SK-N-SH (cell line): ENCODE results near the gene NDC80. TPM values are rescaled to one million over a fixed set of nuclear protein-coding genes. Genes with fewer than 3 reads are reported as not detected.

Source experiments
- CTCF ChIA-PET: fragments of 300-600, 350-600 bp; formaldehyde crosslinking; extraction: SDS; loops from one replicate; lab custom pipeline; 2021; lab: Yijun Ruan, JAX
- POLR2A ChIA-PET: fragments of 350-600 bp; sonication (Branson Sonifier 250); formaldehyde crosslinking; extraction: SDS; loops from one replicate; lab custom pipeline; 2020; ENCODE audit warnings: antibody characterized with exemption, inconsistent platforms; lab: Yijun Ruan, JAX
- DNase-seq: peaks from one replicate; pipeline ENCODE4 v3.0.0; 2012
- H2AFZ ChIP-seq: fragments of 200-600 bp; sonication (generic); 2 replicates; pipeline ENCODE4 v1.8.1; 2016; ENCODE audit warnings: antibody characterized with exemption, mild to moderate bottlenecking, low read depth
- H3F3A ChIP-seq: fragments of 200-600 bp; sonication (generic); replicated peaks from 2 replicates; pipeline ENCODE3; 2016; ENCODE audit warnings: antibody characterized with exemption, mild to moderate bottlenecking; ENCODE audit not compliant: insufficient read depth
- H3K27ac ChIP-seq, 2 experiments: fragments of 200-500 bp in 1 of 2; fragments of 200-600 bp in 1 of 2; sonication (Bioruptor generic) in 1 of 2; sonication (generic), shearing (Covaris generic) in 1 of 2; 2 replicates each; pipeline versions ENCODE4 v1.5.1 to v1.6.1; 2014 to 2016; ENCODE audit warnings: low read depth in 2 of 2, inconsistent platforms in 1 of 2, low read length in 1 of 2, mild to moderate bottlenecking in 1 of 2, mixed read lengths in 1 of 2
- H3K27me3 ChIP-seq: fragments of 200-600 bp; sonication (generic), shearing (Covaris generic); 2 replicates; pipeline ENCODE4 v1.6.1; 2016; ENCODE audit warnings: mixed run types; ENCODE audit not compliant: insufficient read depth
- H3K36me3 ChIP-seq, 2 experiments: fragments of 200-500 bp in 1 of 2; fragments of 200-600 bp in 1 of 2; sonication (Bioruptor generic) in 1 of 2; sonication (generic) in 1 of 2; replicated peaks in 1 of 2; 2 replicates each; pipeline versions ENCODE3 to v1.5.1; 2014 to 2016; ENCODE audit warnings: low read length in 1 of 2, mild to moderate bottlenecking in 1 of 2; ENCODE audit not compliant: insufficient read depth in 2 of 2, control insufficient read depth in 1 of 2
- H3K4me1 ChIP-seq, 2 experiments: fragments of 200-500 bp in 1 of 2; fragments of 200-600 bp in 1 of 2; sonication (Bioruptor generic) in 1 of 2; sonication (generic), shearing (Covaris generic) in 1 of 2; 2 replicates each; pipeline versions ENCODE4 v1.5.1 to v1.6.1; 2014 to 2016; ENCODE audit warnings: low read depth in 1 of 2, low read length in 1 of 2, mixed run types in 1 of 2; ENCODE audit not compliant: insufficient read depth in 2 of 2, control insufficient read depth in 1 of 2
- H3K4me2 ChIP-seq: fragments of 200-600 bp; sonication (generic), shearing (Covaris generic); 2 replicates; pipeline ENCODE4 v1.6.1; 2017; ENCODE audit warnings: mixed run types
- H3K4me3 ChIP-seq, 2 experiments: fragments of 200-500 bp in 1 of 2; fragments of 200-600 bp in 1 of 2; sonication (Bioruptor generic) in 1 of 2; sonication (generic), shearing (Covaris generic) in 1 of 2; 2 replicates each; pipeline versions ENCODE4 v1.5.1 to v1.8.1; 2014 to 2016; ENCODE audit warnings: low read depth in 2 of 2, inconsistent platforms in 1 of 2, low read length in 1 of 2, mild to moderate bottlenecking in 1 of 2, mixed read lengths in 1 of 2, moderate library complexity in 1 of 2
- H3K79me2 ChIP-seq: fragments of 200-600 bp; sonication (generic); 2 replicates; pipeline ENCODE4 v1.8.1; 2017; ENCODE audit warnings: mild to moderate bottlenecking; ENCODE audit not compliant: insufficient read depth
- H3K9ac ChIP-seq: fragments of 200-600 bp; sonication (generic); 2 replicates; pipeline ENCODE4 v1.6.1; 2017; ENCODE audit warnings: mixed run types
- H3K9me2 ChIP-seq: fragments of 200-600 bp; sonication (generic); 2 replicates; pipeline ENCODE4 v1.6.1; 2017; ENCODE audit warnings: mixed run types
- H3K9me3 ChIP-seq: fragments of 200-600 bp; sonication (generic); 2 replicates; pipeline ENCODE4 v1.6.1; 2017; ENCODE audit warnings: mixed run types, mild to moderate bottlenecking, moderate library complexity
- H4K20me1 ChIP-seq: fragments of 200-600 bp; sonication (generic); 2 replicates; pipeline ENCODE4 v1.6.1; 2017; ENCODE audit warnings: mild to moderate bottlenecking, mixed run types; ENCODE audit not compliant: insufficient read depth
- CHD2 ChIP-seq: fragments of 150-350 bp; IDR thresholded peaks from 2 replicates; pipeline ENCODE4 v1.6.1; 2018; ENCODE audit warnings: low read length; ENCODE audit not compliant: partially characterized antibody
- ELF1 ChIP-seq: IDR thresholded peaks from 2 replicates; pipeline ENCODE4 v1.4.0; 2012
- EP300 ChIP-seq, 2 experiments: IDR thresholded peaks; 2 replicates each; pipeline versions ENCODE4 v1.4.0 to v1.6.1; 2012; ENCODE audit warnings: borderline replicate concordance in 1 of 2, low read depth in 1 of 2, low read length in 1 of 2
- FOXJ3 ChIP-seq: sonication (generic); formaldehyde crosslinking; IDR thresholded peaks from 2 replicates; pipeline ENCODE4 v1.5.1; 2020; ENCODE audit warnings: mild to moderate bottlenecking, missing genetic modification reagents
- FOXM1 ChIP-seq: IDR thresholded peaks from 2 replicates; pipeline ENCODE4 v1.4.0; 2012; ENCODE audit warnings: low read depth, mild to moderate bottlenecking
- GABPA ChIP-seq: IDR thresholded peaks from 2 replicates; pipeline ENCODE4 v1.4.0; 2012; ENCODE audit warnings: low read depth, mild to moderate bottlenecking
- GATA2 ChIP-seq: sonication (generic); formaldehyde crosslinking; IDR thresholded peaks from 2 replicates; pipeline ENCODE4 v1.5.0; 2020; ENCODE audit warnings: mild to moderate bottlenecking, missing genetic modification reagents
- JUND ChIP-seq: IDR thresholded peaks from 2 replicates; pipeline ENCODE4 v1.4.0; 2012
- NFIC ChIP-seq: IDR thresholded peaks from 2 replicates; pipeline ENCODE4 v1.4.0; 2012; ENCODE audit warnings: borderline replicate concordance
- NRF1 ChIP-seq: IDR thresholded peaks from 2 replicates; pipeline ENCODE4 v1.6.1; 2012; ENCODE audit warnings: low read depth, mild to moderate bottlenecking, low read length
- POLR2AphosphoS5 ChIP-seq: IDR thresholded peaks from 2 replicates; pipeline ENCODE4 v1.6.1; 2012; ENCODE audit warnings: low read depth, low read length
- RAD21 ChIP-seq: IDR thresholded peaks from 2 replicates; pipeline ENCODE4 v1.6.1; 2012; ENCODE audit warnings: mild to moderate bottlenecking, low read length
- SMC3 ChIP-seq: IDR thresholded peaks from 2 replicates; pipeline ENCODE4 v1.6.1; 2012; ENCODE audit warnings: low read depth, low read length, improper control_type of control experiment
- TAF1 ChIP-seq: IDR thresholded peaks from 2 replicates; pipeline ENCODE4 v1.6.1; 2012; ENCODE audit warnings: low read depth, mild to moderate bottlenecking, low read length, moderate library complexity, borderline replicate concordance
- TCF12 ChIP-seq: IDR thresholded peaks from 2 replicates; pipeline ENCODE4 v1.4.0; 2012
- YY1 ChIP-seq: IDR thresholded peaks from 2 replicates; pipeline ENCODE4 v1.4.0; 2012; ENCODE audit warnings: low read depth, mild to moderate bottlenecking
- WGBS: methylation state at CpG from one replicate; pipeline ENCODE4 v1.1.6; 2017; ENCODE audit warnings: low lambda C conversion rate; 5-methylcytosine and 5-hydroxymethylcytosine counted together
- polyA plus RNA-seq, 3 experiments: library from polyadenylated mRNA; depleted of rRNA; stranded (reverse); fragments of >200 nt; gene quantifications; 2 replicates each; pipeline ENCODE4 v1.2.3, GENCODE V29; 2012
- TF ChIP-seq, protein P1 (sequence below): IDR thresholded peaks from 2 replicates; pipeline ENCODE4 v1.6.1; 2012; ENCODE audit warnings: mild to moderate bottlenecking, low read depth, low read length, moderate library complexity
- TF ChIP-seq, protein P2 (sequence below): IDR thresholded peaks from 2 replicates; pipeline ENCODE4; 2012
- TF ChIP-seq, protein P3 (sequence below): IDR thresholded peaks from 2 replicates; pipeline ENCODE4 v1.4.0; 2012; ENCODE audit warnings: low read depth
- TF ChIP-seq, protein P4 (sequence below): fragments of 150-350 bp; IDR thresholded peaks from 2 replicates; pipeline ENCODE4 v1.6.1; 2017; ENCODE audit warnings: antibody characterized with exemption, low read length, low read depth, borderline replicate concordance

Gene NDC80
- polyA plus RNA-seq, 1 of the 3 experiments (the other 2 are of a cell fraction): 11.3 TPM

DNA sequence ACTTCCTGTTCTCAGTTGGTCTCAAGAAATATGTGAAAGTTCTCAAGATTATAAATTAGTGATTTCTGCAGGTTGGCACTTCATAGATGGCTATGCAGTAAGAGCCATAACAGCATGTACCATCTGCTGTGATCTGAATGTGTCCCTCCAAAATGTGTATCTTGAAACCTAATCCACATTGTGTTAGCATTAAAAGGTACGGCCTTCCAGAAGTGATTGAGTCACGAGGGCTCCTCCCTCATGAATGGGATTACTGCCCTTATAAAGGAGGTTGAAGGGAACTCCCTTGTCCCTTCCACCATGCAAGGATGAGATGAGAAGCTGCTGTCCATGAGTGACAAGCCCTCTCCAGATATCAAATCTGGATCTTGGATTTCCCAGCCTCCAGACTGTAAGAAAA is 45.0 kb upstream of the NDC80 start:
- H2AFZ ChIP-seq: no peak overlapping the region
- no peaks in the 10 kb centered on the region for H3K27me3 ChIP-seq
- H3K9ac ChIP-seq: no peak overlapping the region
- DNase-seq: no peak
- H4K20me1 ChIP-seq: no peaks in the 10 kb centered on the region
- no peak overlapping the region for H3K4me2 ChIP-seq
- H3K79me2 ChIP-seq: no peaks in the 10 kb centered on the region
- TF ChIP-seq TAF1: no peak
- no peak for TF ChIP-seq NRF1
- TF ChIP-seq RAD21: no peak
- TF ChIP-seq, protein P1, sequence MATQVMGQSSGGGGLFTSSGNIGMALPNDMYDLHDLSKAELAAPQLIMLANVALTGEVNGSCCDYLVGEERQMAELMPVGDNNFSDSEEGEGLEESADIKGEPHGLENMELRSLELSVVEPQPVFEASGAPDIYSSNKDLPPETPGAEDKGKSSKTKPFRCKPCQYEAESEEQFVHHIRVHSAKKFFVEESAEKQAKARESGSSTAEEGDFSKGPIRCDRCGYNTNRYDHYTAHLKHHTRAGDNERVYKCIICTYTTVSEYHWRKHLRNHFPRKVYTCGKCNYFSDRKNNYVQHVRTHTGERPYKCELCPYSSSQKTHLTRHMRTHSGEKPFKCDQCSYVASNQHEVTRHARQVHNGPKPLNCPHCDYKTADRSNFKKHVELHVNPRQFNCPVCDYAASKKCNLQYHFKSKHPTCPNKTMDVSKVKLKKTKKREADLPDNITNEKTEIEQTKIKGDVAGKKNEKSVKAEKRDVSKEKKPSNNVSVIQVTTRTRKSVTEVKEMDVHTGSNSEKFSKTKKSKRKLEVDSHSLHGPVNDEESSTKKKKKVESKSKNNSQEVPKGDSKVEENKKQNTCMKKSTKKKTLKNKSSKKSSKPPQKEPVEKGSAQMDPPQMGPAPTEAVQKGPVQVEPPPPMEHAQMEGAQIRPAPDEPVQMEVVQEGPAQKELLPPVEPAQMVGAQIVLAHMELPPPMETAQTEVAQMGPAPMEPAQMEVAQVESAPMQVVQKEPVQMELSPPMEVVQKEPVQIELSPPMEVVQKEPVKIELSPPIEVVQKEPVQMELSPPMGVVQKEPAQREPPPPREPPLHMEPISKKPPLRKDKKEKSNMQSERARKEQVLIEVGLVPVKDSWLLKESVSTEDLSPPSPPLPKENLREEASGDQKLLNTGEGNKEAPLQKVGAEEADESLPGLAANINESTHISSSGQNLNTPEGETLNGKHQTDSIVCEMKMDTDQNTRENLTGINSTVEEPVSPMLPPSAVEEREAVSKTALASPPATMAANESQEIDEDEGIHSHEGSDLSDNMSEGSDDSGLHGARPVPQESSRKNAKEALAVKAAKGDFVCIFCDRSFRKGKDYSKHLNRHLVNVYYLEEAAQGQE: no peak
- TF ChIP-seq SMC3: no peak
- TF ChIP-seq GABPA: no peak
- H3K4me1 ChIP-seq: no peaks in the 10 kb centered on the region
- H3K9me3 ChIP-seq: no peaks in the 10 kb centered on the region
- no peaks in the 10 kb centered on the region; the same call in 1 of the 2 replicates for H3K9me2 ChIP-seq
- ChIA-PET CTCF (interaction anchor here (0.8 to 1.0 kb wide), 2 partner anchors 16 to 21 kb away, joined by 4 to 5 read pairs; no protein-coding TSS in a partner anchor), POLR2A (no interaction called here)
- H3K36me3 ChIP-seq: no peaks in the 10 kb centered on the region
- 47% methylated on average over 2 of the region's 2 CpGs for WGBS
- H3K4me3 ChIP-seq: no peak overlapping the region
- H3K27ac ChIP-seq: no peak overlapping the region
- H3F3A ChIP-seq: peaks cover 4% of the 10 kb centered on the region

DNA sequence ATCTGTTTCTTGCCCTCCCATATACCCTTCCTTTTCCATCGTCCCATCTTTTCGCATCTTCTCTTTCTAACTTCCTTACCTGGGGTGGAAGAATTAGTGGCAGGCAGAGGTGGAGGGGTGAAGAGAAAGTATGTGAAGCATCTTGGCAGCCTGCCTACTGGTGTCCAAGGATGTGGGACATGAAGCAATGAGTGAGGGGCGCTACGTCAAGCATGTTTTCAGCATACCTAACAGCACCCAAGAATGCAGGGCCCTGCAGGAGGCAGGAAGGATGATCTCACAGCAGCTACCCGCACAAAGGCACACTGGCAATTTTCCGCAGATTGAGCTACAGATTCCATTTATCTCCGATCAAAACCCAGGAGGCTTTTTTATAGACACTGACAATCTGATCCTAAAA is 42.2 kb upstream of the NDC80 start:
- WGBS: 76% methylated on average over 7 of the region's 7 CpGs
- no peaks in the 10 kb centered on the region for H3K79me2 ChIP-seq
- H3K27ac ChIP-seq: no peak overlapping the region
- no peaks in the 10 kb centered on the region for H3K27me3 ChIP-seq
- no peaks in the 10 kb centered on the region for H4K20me1 ChIP-seq
- ChIA-PET CTCF (no interaction called here), POLR2A (no interaction called here)
- TF ChIP-seq EP300 (IDR thresholded peaks at IDR 0.05; ENCODE audit: borderline replicate concordance in 1 of 2, low read depth in 1 of 2, low read length in 1 of 2) (0 out of 4 replicates have a peak, but pooled peaks of 1 of the 2 experiments have one; percentile 32), GABPA (no peak), NFIC (no peak)
- H2AFZ ChIP-seq: no peak overlapping the region
- no peaks in the 10 kb centered on the region for H3K36me3 ChIP-seq
- no peaks in the 10 kb centered on the region; the same call in 1 of the 2 replicates for H3K9me2 ChIP-seq
- no peak overlapping the region for H3K9ac ChIP-seq
- no peak overlapping the region for H3K4me2 ChIP-seq
- no peak for DNase-seq
- no peak overlapping the region for H3K4me3 ChIP-seq
- peaks cover 4% of the 10 kb centered on the region for H3F3A ChIP-seq
- no peaks in the 10 kb centered on the region for H3K9me3 ChIP-seq
- H3K4me1 ChIP-seq: no peaks in the 10 kb centered on the region

DNA sequence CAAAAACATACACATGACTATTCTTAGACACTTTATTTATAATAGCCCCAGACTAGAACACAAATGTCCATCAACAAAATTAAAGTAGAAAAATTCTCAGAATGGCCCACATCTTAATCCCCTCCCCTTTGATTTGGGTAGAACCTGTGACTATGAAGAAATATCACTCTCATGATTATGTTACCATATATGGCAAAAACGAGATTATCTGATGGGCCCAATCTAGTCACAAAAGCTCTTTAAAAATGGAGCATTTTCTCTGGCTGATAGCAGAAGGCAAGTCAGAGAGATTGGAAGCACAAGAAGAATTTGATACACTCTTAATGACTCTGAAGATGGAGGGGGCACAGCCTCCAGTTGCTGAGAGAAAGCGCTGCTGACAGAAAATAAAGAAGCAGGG is 39.6 kb upstream of the NDC80 start:
- no peaks in the 10 kb centered on the region for H4K20me1 ChIP-seq
- CTCF ChIA-PET: interaction anchor here (1.4 to 1.9 kb wide), 2 partner anchors 10 to 15 kb away, joined by 4 to 6 read pairs; no protein-coding TSS in a partner anchor
- no peak for DNase-seq
- H3K79me2 ChIP-seq: no peaks in the 10 kb centered on the region
- H3K9me2 ChIP-seq: no peaks in the 10 kb centered on the region; the same call in 1 of the 2 replicates
- no peak overlapping the region for H3K27ac ChIP-seq
- peaks cover 0 to 3% of the 10 kb centered on the region in 2 experiments for H3K36me3 ChIP-seq
- H3K4me2 ChIP-seq: no peak overlapping the region
- H3K4me1 ChIP-seq: no peaks in the 10 kb centered on the region
- H3K27me3 ChIP-seq: no peaks in the 10 kb centered on the region
- H3K4me3 ChIP-seq: no peak overlapping the region
- no peaks in the 10 kb centered on the region for H3K9me3 ChIP-seq
- POLR2A ChIA-PET: no interaction called here
- WGBS: 70% methylated on average over 2 of the region's 2 CpGs
- no peak overlapping the region for H2AFZ ChIP-seq
- no peaks in the 10 kb centered on the region for H3F3A ChIP-seq
- no peak overlapping the region for H3K9ac ChIP-seq
- TF ChIP-seq GATA2 (CRISPR knock-in tag) (no peak), ELF1 (no peak), FOXM1 (no peak), POLR2AphosphoS5 (no peak), CHD2 (no peak), TCF12 (no peak), FOXJ3 (CRISPR knock-in tag) (no peak), YY1 (no peak), JUND (no peak)
- TF ChIP-seq, protein P2, sequence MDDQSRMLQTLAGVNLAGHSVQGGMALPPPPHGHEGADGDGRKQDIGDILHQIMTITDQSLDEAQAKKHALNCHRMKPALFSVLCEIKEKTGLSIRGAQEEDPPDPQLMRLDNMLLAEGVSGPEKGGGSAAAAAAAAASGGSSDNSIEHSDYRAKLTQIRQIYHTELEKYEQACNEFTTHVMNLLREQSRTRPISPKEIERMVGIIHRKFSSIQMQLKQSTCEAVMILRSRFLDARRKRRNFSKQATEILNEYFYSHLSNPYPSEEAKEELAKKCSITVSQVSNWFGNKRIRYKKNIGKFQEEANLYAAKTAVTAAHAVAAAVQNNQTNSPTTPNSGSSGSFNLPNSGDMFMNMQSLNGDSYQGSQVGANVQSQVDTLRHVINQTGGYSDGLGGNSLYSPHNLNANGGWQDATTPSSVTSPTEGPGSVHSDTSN: no peak
- TF ChIP-seq, protein P3, sequence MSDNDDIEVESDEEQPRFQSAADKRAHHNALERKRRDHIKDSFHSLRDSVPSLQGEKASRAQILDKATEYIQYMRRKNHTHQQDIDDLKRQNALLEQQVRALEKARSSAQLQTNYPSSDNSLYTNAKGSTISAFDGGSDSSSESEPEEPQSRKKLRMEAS: no peak
- TF ChIP-seq, protein P4, sequence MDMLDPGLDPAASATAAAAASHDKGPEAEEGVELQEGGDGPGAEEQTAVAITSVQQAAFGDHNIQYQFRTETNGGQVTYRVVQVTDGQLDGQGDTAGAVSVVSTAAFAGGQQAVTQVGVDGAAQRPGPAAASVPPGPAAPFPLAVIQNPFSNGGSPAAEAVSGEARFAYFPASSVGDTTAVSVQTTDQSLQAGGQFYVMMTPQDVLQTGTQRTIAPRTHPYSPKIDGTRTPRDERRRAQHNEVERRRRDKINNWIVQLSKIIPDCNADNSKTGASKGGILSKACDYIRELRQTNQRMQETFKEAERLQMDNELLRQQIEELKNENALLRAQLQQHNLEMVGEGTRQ: no peak
